Ammon's horn (tissue), 1 donor: ENCODE results near the gene HTATSF1.

Experiments
- DNase-seq: peaks from one replicate; pipeline ENCODE4 v3.0.0-alpha.2; 2016; ENCODE audit warnings: low spot score

HTATSF1 gene

GRCh38 chrX:136496186-136496763 is 1.1 kb upstream of the HTATSF1 start:
- DNase-seq = no peak

DNA sequence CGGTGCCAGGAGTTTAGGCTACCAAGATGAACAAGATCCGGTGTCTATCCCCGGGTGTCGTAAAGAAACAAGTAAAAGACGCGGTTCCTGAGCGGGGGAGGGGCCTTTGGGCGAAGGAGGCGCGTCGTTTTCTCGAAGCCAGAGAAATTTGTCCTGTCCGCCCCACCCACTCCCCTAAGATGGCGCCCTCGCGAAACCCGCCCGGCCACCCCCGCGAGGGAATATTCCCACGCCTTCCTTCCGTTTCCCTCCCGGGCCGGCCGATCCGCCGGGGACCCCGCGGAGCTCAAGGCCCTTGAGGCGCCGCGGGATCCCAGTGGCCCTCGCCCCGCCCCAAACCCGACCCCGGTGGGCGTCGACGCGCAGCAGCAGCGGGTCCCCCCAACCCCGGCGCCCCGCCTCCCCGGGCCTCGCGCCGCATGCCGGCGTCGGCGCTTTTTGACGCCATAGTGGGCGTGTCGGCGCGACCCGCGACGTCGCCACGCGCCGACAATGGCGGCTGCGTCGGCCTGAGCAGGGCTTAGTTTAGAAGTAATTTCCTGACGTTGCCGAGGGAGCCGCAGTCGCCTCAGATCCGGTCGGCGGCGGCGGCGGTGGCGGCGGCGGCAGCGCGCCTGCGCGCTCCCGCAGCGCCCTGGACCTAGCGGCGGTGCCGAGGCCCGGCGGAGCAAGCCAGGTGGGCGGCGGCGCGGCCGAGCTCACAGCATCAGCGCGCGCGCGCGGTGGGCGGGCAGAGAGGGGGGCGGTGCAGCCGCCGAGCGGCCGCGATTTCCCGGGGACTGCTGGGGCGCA is 432 bp upstream of the HTATSF1 start:
- peak; percentile 72 for DNase-seq

DNA sequence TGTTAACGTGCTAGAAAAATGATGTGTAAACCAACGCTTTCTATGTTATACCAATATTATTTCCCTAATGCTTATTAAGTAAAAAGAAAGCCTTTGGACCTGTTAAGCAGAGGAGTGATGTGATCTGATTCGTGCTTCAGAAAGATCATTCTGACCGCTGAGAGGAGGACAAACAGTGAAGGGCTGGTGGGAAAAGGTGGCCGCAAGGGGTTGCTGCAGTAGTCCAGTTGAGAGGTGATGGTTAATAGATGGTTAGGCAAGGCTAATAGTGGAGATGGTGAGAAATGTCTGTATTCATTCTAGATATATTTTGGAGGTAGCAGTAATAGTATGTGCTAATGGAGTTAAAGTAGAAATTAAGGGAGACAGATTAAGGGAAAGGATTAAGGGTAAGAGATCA is 21.7 kb downstream of the HTATSF1 start:
- DNase-seq = no peak

DNA sequence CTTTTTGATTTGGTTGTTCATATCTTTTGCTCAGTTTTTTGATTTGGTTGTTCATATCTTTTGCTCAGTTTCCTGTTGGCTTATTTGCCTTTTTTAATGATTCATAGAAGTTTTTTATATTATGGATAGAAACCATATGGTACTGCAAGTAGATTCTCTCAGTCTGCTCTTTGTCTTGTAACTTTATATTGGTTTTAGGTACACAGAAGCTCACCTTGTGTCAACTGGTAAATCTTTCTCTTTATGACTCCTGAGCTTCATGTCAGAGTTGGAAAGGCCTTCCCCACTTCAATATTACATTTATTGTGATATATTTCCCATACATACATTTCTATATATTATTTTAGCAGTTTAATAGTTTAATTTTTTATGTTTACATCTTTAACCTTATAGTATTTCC is 26.4 kb downstream of the HTATSF1 start:
- DNase-seq = no peak

- DNase-seq = peak; percentile 70
Observed at GRCh38 chrX:136525738-136526606, 28.6 kb downstream of the HTATSF1 start.

DNA sequence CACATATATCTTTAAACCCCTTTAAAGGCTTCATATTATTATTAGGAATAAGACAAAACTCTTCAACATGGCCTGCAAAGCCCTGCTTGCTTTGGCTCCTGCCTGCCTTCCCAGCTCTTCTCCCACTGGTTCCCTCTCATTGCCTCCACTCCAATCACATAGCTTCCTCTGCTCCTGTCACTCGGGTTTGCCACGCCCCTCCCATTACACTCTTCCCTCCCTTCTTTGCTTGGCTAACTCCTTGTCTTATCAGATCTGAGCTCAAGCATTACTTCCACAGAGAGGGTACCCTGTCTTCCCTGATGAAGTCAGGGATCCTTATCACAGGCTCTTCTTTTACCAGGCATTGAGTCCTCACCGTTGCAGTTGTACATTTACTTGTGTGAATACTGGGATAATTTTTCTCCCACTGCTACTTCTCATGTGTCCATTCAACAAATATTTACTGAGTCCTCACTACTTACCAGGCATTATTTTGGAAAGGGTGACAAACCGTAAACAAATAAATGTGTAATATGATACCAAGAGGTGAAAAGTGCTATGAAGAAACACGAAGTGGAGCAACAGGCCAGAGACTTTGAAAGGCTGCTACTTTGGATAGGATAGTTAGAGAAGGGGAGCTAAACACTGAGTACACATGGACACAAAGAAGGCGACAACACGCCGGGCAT is 31.4 kb downstream of the HTATSF1 start:
- DNase-seq = no peak

DNA sequence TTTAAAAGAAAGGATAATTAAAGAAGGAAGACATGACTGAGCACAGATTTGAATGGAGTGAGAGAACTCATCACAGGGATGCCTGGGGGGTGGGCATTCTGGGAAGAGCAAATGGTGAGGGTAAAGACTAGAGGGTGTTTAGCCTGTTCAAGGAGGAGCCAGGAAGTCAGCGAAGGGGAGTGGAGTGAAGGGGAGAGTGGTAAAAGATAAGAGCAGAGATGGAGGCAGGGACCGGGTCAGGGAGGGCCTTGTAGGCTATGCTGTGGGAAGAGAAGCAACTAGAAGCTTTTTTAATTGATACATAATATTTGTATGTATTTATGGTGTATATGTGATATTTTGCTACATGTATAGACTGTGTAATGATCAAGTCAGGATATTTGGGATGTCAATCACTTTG is 32.4 kb downstream of the HTATSF1 start:
- no peak for DNase-seq

- DNase-seq = no peak
Observed at GRCh38 chrX:136531951-136532350, 34.6 kb downstream of the HTATSF1 start, which contains the start of gene VGLL1. VGLL1 (plus strand) TSS chrX:136532215; CDS start chrX:136536021, 3,806 bp downstream.

- DNase-seq = no peak
Observed at GRCh38 chrX:136534131-136534530, 36.7 kb downstream of the HTATSF1 start.

DNA sequence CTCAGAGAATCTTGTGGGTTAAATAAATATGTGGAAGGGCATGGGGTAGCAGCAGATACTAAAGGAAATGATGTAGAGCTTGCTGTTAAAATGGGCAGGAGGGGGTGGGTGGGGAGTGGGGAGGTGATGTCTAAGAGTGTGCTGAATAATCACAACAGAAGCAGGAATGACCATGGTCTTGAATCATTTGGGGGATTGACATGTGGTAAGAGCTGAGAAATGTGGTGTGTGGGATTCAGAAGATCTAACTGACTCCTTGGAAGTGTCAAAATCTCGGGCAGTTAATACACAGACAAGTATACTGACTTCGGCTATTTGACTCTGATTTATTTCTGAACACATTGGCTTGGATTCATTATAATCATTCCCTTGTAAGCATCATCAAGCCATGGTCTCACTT is 41.4 kb downstream of the HTATSF1 start:
- DNase-seq = no peak

GRCh38 chrX:136540226-136540625 is 42.8 kb downstream of the HTATSF1 start:
- DNase-seq = no peak

- DNase-seq = no peak
Observed at GRCh38 chrX:136541294-136541693, 43.9 kb downstream of the HTATSF1 start.

GRCh38 chrX:136542281-136542680 is 44.9 kb downstream of the HTATSF1 start:
- DNase-seq = no peak

- peak; percentile 15 for DNase-seq
Observed at GRCh38 chrX:136546371-136546781, 49.0 kb downstream of the HTATSF1 start.

GRCh38 chrX:136549226-136549625 is 51.8 kb downstream of the HTATSF1 start:
- DNase-seq = peak; percentile 2

DNA sequence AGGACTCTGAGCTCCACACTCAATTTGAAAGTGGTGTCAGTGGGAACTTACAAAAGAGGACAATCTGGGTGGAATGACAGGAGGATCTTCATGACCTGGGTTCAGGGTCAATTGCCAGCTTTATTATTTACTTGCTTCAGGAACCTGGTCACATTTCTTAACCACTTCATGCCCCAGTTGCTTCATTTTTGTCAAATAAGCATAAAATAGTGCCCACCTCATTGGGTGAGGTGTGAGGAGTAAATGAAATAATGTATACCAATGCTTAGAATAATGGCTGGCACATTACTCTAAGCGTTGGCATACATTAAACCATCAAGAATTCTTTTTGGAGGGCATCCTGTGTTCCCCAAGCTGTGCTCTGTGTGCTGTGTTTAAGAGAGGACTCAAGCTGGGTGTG is 54.0 kb downstream of the HTATSF1 start:
- no peak for DNase-seq

DNA sequence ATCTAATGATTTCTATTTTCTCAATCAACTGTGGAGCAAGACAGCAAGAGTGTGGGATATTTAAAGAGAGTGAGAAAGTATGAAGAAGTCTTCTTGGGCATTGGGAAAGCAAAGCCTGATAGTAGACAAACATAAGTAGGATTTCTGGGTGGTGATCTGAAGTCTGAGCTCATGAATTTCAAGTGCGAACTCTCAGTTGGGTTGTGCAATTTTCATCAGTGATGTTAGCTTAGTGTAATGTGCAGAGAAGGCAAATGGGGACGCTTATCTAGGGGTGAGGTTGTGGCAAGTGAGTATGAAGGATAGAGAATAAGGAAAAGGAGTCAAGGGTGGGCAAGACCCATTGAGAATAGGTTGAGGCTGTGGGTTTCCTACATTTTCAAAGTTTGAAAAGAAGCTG is 58.3 kb downstream of the HTATSF1 start:
- DNase-seq = no peak
